HS-5 (cell line): ENCODE results near the gene CDH2.
"Not testable (repeated sequence)": the region's sequence is repeated elsewhere in the genome, so short reads cannot be mapped to it uniquely, and the experiment has no call there.

Source experiments
- DNase-seq: peaks from one replicate; pipeline ENCODE4 v3.0.0-alpha.2; 2012; ENCODE audit warnings: low read depth

Gene CDH2

DNA sequence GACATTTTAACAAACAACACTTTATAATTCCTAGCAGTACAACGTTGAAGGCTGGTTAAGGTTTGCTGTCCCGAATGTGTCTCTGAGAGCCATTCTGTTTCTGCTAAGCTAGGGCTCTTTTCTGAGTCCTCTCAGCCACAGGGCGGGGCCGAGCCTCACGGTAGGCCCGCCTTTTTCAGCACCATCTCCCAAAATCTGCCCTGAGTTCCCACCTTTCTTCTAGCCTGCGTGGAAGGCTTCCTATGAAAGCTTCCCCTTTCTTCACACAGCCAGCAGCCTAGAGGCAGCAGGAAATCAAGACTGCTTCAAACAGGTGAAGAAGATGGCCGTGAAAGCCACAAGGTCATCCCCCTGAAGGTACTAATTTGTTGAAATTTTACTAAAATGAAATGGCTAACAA, 255.5 kb downstream of the CDH2 start:
- DNase-seq, result no peak

DNA sequence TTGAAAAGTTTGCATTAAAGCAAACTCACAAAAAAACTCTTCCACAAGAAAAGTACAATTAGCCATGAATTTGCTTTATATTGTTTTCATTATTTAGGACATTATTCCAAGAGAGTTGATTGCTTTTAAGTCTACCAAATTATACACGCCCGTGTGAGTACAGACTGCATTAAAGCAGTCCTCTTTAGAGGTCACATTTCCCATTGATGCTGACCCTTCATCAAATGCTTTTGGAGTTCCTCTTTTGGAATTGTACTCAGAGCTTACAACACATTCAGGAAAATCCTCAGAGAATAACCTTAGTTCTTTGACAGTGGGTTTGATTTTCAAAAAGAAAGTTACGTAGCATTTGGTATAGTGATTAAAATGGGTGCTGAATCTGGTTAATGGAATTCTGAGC, 256.1 kb downstream of the CDH2 start:
- no peak for DNase-seq

DNA sequence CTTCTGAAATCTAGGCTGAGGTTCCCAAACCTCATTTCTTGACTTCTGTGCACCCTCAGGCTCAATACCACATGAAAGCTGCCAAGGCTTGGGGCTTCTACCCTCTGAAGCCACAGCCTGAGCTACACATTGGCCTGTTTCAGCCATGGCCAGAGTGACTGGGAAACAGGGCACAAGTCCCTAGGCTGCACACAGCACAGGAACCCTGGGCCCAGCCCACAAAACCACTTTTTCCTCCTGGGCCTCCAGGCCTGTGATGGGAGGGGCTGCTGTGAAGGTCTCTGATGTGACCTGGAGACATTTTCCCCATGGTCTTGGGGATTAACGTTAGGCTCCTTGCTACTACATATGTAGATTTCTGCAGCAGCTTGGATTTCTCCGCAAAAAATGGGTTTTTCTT, 270.7 kb downstream of the CDH2 start:
- not testable (repeated sequence) for DNase-seq

DNA sequence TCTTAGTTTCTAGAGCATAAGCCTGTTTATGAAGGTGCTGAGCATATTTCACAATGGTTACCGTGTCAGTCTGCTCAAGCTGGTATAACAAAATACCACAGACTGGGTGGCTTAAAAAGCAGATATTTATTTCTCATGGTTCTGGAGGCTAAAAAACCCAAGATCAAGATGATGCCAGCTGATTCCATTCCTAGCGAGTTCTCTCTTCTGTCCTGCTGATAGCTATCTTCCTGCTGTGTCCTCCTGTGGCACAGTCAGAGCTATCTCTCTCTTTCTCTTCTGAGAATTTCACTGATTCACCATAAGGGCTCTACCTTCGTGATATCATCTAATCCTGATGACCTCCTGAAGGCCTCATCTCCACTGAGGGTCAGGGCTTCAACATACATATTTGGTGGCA, 273.0 kb downstream of the CDH2 start:
- no peak for DNase-seq

DNA sequence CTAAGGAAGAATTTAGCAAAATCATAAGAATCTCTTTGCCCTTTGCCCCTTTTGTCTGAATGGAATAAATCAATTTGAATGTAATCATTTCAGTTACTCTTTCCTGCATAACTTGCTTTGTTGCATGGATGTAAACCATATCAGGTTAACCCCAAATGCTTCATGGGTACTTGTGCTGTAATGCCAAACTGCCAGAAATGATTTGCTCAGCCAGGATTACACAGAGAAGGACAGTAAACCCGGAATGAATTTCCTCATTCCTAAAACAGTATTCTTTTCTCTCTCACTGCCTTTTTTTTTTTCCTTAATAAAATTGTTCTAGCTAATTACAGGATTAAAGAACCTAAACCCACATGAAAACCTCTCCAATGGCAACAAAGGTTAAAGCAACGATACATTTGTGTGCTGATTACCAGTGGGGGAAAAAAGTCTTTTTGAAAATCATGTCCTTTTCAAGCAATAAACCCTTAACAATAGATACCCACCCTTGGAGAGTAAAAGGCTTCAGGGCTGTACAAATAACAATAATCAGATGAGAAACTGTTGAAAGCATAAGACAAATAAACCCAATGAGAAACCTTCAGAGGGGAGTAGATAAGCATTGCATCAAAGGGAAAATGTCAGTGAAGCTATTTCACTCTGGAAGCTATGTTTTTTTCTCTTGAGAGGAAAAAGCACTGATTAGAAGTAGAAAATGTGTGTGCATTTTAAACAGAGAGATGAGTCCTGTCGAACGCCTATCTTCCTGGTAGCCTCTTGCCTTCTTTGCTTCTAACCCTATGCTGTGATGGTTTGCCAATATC, 275.3 kb downstream of the CDH2 start:
- no peak for DNase-seq
